ENCODE results near the gene ONECUT2.
"Not testable (repeated sequence)": the region's sequence is repeated elsewhere in the genome, so short reads cannot be mapped to it uniquely, and the experiment has no call there.

The ONECUT2 gene

DNA sequence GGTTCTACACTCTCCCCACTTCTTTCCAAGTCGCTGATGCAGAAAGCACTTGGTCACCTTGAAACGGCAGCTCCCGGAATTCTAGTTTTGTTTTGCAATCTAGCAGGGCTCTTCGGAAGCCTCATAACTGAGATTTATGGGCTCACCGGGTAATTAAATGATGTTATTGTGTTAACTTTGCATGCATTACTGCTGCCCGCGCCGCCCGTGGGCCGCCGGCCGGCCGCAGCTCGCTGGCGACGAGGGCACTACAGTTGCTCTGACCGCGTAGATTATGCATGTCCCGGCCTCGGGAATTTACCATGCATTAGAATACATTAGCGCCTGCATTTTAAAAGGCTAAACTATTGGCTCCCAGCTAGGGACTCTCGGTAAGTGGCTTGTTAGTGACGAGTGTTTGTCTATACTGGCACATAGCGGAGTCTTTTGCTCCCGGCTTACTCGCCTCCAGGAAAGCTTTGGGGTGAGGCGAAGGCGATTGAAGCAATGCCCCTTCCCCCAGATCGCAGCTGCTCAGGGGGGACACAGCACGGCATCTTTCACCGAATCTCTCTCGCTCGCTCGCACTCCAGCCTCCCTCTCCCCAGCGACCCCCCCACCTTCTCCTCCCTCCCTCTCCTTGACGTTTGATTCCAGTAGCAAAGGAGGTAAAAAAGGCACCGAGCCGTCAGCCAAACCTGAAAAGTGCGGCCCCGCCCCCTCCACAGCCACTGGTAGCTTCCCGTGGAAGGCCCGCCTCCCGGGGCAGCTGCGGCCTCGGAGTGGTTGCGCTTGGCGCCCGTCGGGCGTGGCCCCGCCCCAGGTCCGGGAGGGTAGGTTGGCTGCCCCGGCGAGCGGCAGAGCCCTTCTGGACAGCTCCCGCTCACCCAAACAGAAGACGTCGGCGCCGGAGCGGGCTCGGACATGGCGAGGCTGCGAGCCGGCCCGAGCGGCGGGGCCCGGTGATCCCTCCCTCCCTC lies at the start of gene ONECUT2:
Gene ONECUT2 (plus strand): TSS at position 839 of the 959 bp plus-strand sequence. CDS start 343 bp downstream, outside the sequence.
- peak within 1 kb of the TSS; percentile 16 to 41 for H3K4me3 ChIP-seq (ENCODE audit: low read depth in 1 of 2, low read length in 1 of 2)
- peaks cover 0 to 12% of the 10 kb centered on the region in 2 experiments for H3K4me1 ChIP-seq (ENCODE audit: control insufficient read depth in 1 of 2, insufficient read depth in 1 of 2, low read depth in 1 of 2, low read length in 1 of 2)
- H3K9me3 ChIP-seq: no peaks in the 10 kb centered on the region
- peaks cover 100% of the 10 kb centered on the region for H3K27me3 ChIP-seq
- H3K36me3 ChIP-seq: no peaks in the 10 kb centered on the region
- TF ChIP-seq, protein P1, sequence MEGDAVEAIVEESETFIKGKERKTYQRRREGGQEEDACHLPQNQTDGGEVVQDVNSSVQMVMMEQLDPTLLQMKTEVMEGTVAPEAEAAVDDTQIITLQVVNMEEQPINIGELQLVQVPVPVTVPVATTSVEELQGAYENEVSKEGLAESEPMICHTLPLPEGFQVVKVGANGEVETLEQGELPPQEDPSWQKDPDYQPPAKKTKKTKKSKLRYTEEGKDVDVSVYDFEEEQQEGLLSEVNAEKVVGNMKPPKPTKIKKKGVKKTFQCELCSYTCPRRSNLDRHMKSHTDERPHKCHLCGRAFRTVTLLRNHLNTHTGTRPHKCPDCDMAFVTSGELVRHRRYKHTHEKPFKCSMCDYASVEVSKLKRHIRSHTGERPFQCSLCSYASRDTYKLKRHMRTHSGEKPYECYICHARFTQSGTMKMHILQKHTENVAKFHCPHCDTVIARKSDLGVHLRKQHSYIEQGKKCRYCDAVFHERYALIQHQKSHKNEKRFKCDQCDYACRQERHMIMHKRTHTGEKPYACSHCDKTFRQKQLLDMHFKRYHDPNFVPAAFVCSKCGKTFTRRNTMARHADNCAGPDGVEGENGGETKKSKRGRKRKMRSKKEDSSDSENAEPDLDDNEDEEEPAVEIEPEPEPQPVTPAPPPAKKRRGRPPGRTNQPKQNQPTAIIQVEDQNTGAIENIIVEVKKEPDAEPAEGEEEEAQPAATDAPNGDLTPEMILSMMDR (IDR thresholded peaks at IDR 0.05): no peak
- H3K27ac ChIP-seq: no peak within 1 kb of the TSS

DNA sequence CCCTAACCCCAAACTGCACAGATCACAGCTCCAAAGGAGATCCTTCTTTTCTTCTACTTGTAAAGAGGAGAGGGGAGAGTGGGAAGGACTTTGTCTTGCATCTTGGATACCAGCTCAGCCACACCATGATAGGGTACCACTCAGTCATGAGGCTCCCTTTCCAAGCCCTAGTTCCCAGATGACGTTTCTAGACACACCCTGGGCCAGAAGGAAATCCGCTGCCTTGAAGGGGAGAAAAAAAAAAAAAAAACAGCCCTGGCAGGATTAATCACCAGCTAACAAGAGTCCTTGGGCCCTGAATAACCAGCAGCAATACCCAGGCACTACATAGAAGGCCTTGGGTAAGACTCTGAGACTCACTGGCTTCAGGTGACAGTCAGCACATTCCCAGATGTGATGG lies 45.9 kb upstream of the ONECUT2 start:
- Histone ChIP-seq H3K4me1 (ENCODE audit: control insufficient read depth in 1 of 2, insufficient read depth in 1 of 2, low read depth in 1 of 2, low read length in 1 of 2) (no peaks in the 10 kb centered on the region), H3K27ac (no peak overlapping the region), H3K36me3 (no peaks in the 10 kb centered on the region), H3K4me3 (ENCODE audit: low read depth in 1 of 2, low read length in 1 of 2) (no peak overlapping the region), H3K9me3 (no peaks in the 10 kb centered on the region), H3K27me3 (no peaks in the 10 kb centered on the region)
- TF ChIP-seq, protein P1 (IDR thresholded peaks at IDR 0.05): no peak

DNA sequence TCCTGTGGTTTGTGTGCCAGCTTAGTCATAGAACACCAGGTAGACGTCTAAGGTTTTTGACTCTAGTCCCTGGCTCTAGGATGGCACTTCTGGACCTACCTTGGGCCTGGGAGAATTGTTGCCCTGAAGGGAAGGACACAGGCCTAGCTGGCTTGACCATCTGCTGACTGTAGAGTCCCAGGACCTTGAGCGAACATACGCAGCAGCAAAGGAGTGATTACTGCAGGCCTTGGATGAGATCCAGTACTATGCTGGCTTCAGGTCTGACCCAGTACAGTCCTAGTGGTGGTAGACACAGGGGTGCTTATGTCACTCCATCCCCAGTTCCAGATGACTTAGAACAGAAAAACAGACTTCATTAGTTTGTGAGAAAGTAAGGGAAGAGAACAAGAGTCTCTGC lies 45.1 kb upstream of the ONECUT2 start:
- H3K27ac ChIP-seq: no peak overlapping the region

DNA sequence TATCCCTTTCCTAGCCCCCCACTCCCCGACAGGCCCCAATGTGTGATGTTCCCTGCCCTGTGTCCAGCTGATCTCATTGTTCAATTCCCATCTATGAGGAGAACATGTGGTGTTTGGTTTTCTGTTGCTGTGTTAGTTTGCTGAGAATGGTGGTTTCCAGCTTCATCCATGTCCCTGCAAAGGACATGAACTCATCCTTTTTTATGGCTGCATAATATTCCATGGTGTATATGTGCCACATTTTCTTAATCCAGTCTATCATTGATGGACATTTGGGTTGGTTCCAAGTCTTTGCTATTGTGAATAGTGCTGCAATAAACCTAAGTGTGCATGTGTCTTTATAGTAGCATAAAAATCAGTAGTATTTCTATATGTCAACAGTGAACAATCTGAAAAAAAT lies 40.4 kb upstream of the ONECUT2 start:
- H3K4me3 ChIP-seq (ENCODE audit: low read depth in 1 of 2, low read length in 1 of 2); H3K27ac ChIP-seq; H3K4me1 ChIP-seq (ENCODE audit: control insufficient read depth in 1 of 2, insufficient read depth in 1 of 2, low read depth in 1 of 2, low read length in 1 of 2); H3K36me3 ChIP-seq; H3K27me3 ChIP-seq; H3K9me3 ChIP-seq: not testable (repeated sequence)

More for the DNA sequence above, 45.1 kb upstream of the ONECUT2 start:
- TF ChIP-seq, protein P1 (IDR thresholded peaks at IDR 0.05): no peak
- no peak overlapping the region for H3K4me3 ChIP-seq (ENCODE audit: low read depth in 1 of 2, low read length in 1 of 2)
- H3K36me3 ChIP-seq: no peaks in the 10 kb centered on the region
- no peaks in the 10 kb centered on the region for H3K27me3 ChIP-seq
- H3K9me3 ChIP-seq: no peaks in the 10 kb centered on the region
- no peaks in the 10 kb centered on the region for H3K4me1 ChIP-seq (ENCODE audit: control insufficient read depth in 1 of 2, insufficient read depth in 1 of 2, low read depth in 1 of 2, low read length in 1 of 2)

DNA sequence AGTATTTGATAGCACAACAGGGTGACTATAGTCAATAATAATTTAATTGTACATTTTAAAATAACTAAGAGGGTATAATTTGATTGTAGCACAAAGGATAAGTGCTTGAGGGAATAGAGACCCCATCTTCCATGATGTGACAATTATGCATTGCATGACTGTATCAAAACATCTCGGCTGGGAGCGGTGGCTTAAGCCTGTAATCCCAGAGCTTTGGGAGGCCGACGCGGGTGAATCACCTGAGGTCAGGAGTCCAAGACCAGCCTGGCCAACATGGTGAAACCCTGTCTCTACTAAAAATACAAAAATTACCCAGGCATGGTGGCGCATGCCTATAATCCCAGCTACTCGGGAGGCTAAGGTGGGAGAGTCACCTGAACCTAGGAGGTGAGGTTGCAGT lies 38.3 kb upstream of the ONECUT2 start:
- not testable (repeated sequence) for H3K4me3 ChIP-seq (ENCODE audit: low read depth in 1 of 2, low read length in 1 of 2); H3K36me3 ChIP-seq; H3K9me3 ChIP-seq; H3K27ac ChIP-seq; H3K4me1 ChIP-seq (ENCODE audit: control insufficient read depth in 1 of 2, insufficient read depth in 1 of 2, low read depth in 1 of 2, low read length in 1 of 2); H3K27me3 ChIP-seq

DNA sequence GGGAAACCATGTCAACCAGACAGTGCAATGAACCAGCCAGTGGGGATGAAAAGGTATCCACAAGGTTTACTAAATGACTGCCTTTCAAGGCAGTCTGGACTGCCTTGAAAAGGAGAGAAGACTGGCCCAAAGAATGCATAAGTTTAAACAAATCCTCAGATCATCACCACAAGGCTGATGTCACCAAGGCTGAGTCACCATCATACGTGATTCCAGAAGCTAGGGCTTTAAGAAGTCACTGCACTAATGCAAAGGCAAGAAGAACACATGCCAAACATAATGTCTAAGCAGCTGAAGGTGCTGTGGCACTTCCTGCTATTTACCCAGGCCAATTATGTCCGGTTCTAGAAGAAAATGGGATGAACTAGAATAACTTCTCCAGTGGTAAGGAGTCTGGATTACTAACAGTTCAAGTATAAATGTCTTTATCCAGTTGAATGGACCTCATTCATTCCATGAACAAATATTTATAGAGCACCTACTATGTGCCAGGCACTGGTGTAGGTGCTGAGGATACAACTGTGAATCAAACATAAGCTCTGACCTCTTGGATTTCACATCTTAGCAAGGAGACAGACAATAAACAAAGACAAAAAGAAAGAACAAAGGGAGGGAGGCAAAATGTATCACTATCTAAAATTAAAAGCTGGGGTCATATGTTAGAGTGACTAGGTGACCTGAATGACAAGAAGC lies 37.6 kb upstream of the ONECUT2 start:
- H3K27me3 ChIP-seq: peaks cover 3% of the 10 kb centered on the region
- no peaks in the 10 kb centered on the region for H3K36me3 ChIP-seq
- no peaks in the 10 kb centered on the region for H3K4me1 ChIP-seq (ENCODE audit: control insufficient read depth in 1 of 2, insufficient read depth in 1 of 2, low read depth in 1 of 2, low read length in 1 of 2)
- no peak overlapping the region for H3K4me3 ChIP-seq (ENCODE audit: low read depth in 1 of 2, low read length in 1 of 2)
- no peak overlapping the region for H3K27ac ChIP-seq
- H3K9me3 ChIP-seq: no peaks in the 10 kb centered on the region
- TF ChIP-seq, protein P1 (IDR thresholded peaks at IDR 0.05): no peak

All from neutrophil (primary cell).